IMR-90 (cell line): ENCODE results near the gene SMC5. TPM values are rescaled to one million over a fixed set of nuclear protein-coding genes. Genes with fewer than 3 reads are reported as not detected.

Experiments used
- ATAC-seq: fragments of 200-7000 bp; cut with Tn5 transposase; 2 replicates; pipeline ENCODE4 v1.9.1; 2020; ENCODE audit warnings: low read depth, mild to moderate bottlenecking, moderate library complexity
- BruUV-seq: library from RNA; stranded (reverse); fragments of 400-500 nt; replicated peaks from 2 replicates; lab custom pipeline; 2021; lab: Mats Ljungman, UMichigan
- CTCF ChIA-PET: fragments of 300-600 bp; formaldehyde crosslinking; extraction: SDS; loops from one replicate; lab custom pipeline; 2021; ENCODE audit warnings: antibody characterized with exemption; lab: Yijun Ruan, JAX
- POLR2A ChIA-PET: fragments of 300-600 bp; sonication (Branson Sonifier 250); formaldehyde crosslinking; loops from one replicate; lab custom pipeline; 2022; ENCODE audit warnings: antibody characterized with exemption; ENCODE audit not compliant: unreplicated experiment; lab: Charles Lee
- DNase-seq: peaks from one replicate; pipeline ENCODE4 v3.0.0; 2013
- H2AFZ ChIP-seq: replicated peaks from 2 replicates; pipeline ENCODE3; 2013; ENCODE audit warnings: low read length, mild to moderate bottlenecking; ENCODE audit not compliant: poor library complexity
- H2AK5ac ChIP-seq: 2 replicates; pipeline ENCODE4 v1.6.1; 2013; ENCODE audit warnings: low read depth, low read length, inconsistent platforms
- H2AK9ac ChIP-seq: replicated peaks from 2 replicates; pipeline ENCODE3; 2013; ENCODE audit warnings: mild to moderate bottlenecking, low read depth, low read length, moderate library complexity; ENCODE audit not compliant: poor library complexity
- H2BK120ac ChIP-seq: 2 replicates; pipeline ENCODE4 v1.6.1; 2013; ENCODE audit warnings: low read depth, low read length, inconsistent platforms
- H2BK15ac ChIP-seq: 3 replicates; pipeline ENCODE4 v1.6.1; 2013; ENCODE audit warnings: low read depth, low read length, inconsistent platforms
- H2BK20ac ChIP-seq: 2 replicates; pipeline ENCODE4 v1.6.1; 2013; ENCODE audit warnings: low read depth, mild to moderate bottlenecking, inconsistent platforms, low read length, moderate library complexity
- H2BK5ac ChIP-seq: 2 replicates; pipeline ENCODE4 v1.6.1; 2013; ENCODE audit warnings: mild to moderate bottlenecking, low read depth, low read length, inconsistent platforms; ENCODE audit not compliant: poor library complexity, severe bottlenecking
- H3K14ac ChIP-seq: replicated peaks from 2 replicates; pipeline ENCODE4 v1.6.1; 2013; ENCODE audit warnings: low read depth, low read length, inconsistent platforms
- H3K18ac ChIP-seq: 2 replicates; pipeline ENCODE4 v1.6.1; 2013; ENCODE audit warnings: low read depth, low read length, control low read depth
- H3K23ac ChIP-seq: 2 replicates; pipeline ENCODE4 v1.6.1; 2013; ENCODE audit warnings: low read depth, low read length, inconsistent platforms
- H3K27ac ChIP-seq: 2 replicates; pipeline ENCODE4 v1.5.1; 2013; ENCODE audit warnings: mild to moderate bottlenecking, control low read depth, low read length; ENCODE audit not compliant: insufficient read depth
- H3K27me3 ChIP-seq: 2 replicates; pipeline ENCODE4 v1.6.1; 2013; ENCODE audit warnings: low read length; ENCODE audit not compliant: control insufficient read depth, insufficient read depth
- H3K36me3 ChIP-seq: 2 replicates; pipeline ENCODE4 v1.6.1; 2013; ENCODE audit warnings: low read length, mixed read lengths; ENCODE audit not compliant: control insufficient read depth, insufficient read depth
- H3K4ac ChIP-seq: 2 replicates; pipeline ENCODE4 v1.6.1; 2013; ENCODE audit warnings: low read depth, low read length, inconsistent platforms
- H3K4me1 ChIP-seq: 2 replicates; pipeline ENCODE4 v1.6.1; 2013; ENCODE audit warnings: low read length, mixed read lengths; ENCODE audit not compliant: control insufficient read depth, insufficient read depth
- H3K4me2 ChIP-seq: 2 replicates; pipeline ENCODE4 v1.6.1; 2013; ENCODE audit warnings: low read depth, mild to moderate bottlenecking, control low read depth, low read length, moderate library complexity
- H3K4me3 ChIP-seq: 2 replicates; pipeline ENCODE4 v1.5.1; 2013; ENCODE audit warnings: low read depth, mild to moderate bottlenecking, control low read depth, low read length, moderate library complexity; ENCODE audit not compliant: insufficient read depth
- H3K56ac ChIP-seq: 2 replicates; pipeline ENCODE4 v1.6.1; 2013; ENCODE audit warnings: low read length, inconsistent platforms; ENCODE audit not compliant: insufficient read depth; ENCODE audit errors: extremely low read depth
- H3K79me1 ChIP-seq, 2 experiments: 2 replicates each; pipeline ENCODE4 v1.6.1; 2013; ENCODE audit warnings: low read length in 2 of 2, inconsistent platforms in 1 of 2, low read depth in 1 of 2
- H3K9ac ChIP-seq: 2 replicates; pipeline ENCODE4 v1.6.1; 2013; ENCODE audit warnings: low read depth, low read length, control low read depth
- H3K9me1 ChIP-seq: 2 replicates; pipeline ENCODE4 v1.6.1; 2013; ENCODE audit warnings: low read length, inconsistent platforms; ENCODE audit not compliant: insufficient read depth
- H3K9me3 ChIP-seq: 2 replicates; pipeline ENCODE4 v1.6.1; 2013; ENCODE audit warnings: low read length; ENCODE audit not compliant: control insufficient read depth, insufficient read depth
- H4K20me1 ChIP-seq: 2 replicates; pipeline ENCODE4 v1.6.1; 2013; ENCODE audit warnings: low read length, inconsistent platforms; ENCODE audit not compliant: insufficient read depth
- H4K5ac ChIP-seq: 2 replicates; pipeline ENCODE4 v1.6.1; 2013; ENCODE audit warnings: mild to moderate bottlenecking, low read depth, low read length, control low read depth
- H4K8ac ChIP-seq, 2 experiments: 2 replicates each; pipeline ENCODE4 v1.6.1; 2013; ENCODE audit warnings: low read depth in 2 of 2, low read length in 2 of 2, control low read depth in 1 of 2, inconsistent platforms in 1 of 2
- H4K91ac ChIP-seq: 2 replicates; pipeline ENCODE4 v1.6.1; 2013; ENCODE audit warnings: low read depth, low read length, inconsistent platforms; ENCODE audit not compliant: insufficient read depth
- BHLHE40 ChIP-seq: fragments of 150-350 bp; IDR thresholded peaks from 2 replicates; pipeline ENCODE4 v1.6.1; 2016; ENCODE audit warnings: mild to moderate bottlenecking, low read depth, low read length
- CEBPB ChIP-seq: IDR thresholded peaks from 2 replicates; pipeline ENCODE4 v1.6.1; 2012; ENCODE audit warnings: low read depth, low read length, improper control_type of control experiment
- CHD1 ChIP-seq: IDR thresholded peaks from 2 replicates; pipeline ENCODE4 v1.6.1; 2012; ENCODE audit warnings: low read depth, low read length, improper control_type of control experiment
- FOS ChIP-seq: fragments of 150-350 bp; IDR thresholded peaks from 2 replicates; pipeline ENCODE4 v1.6.1; 2016; ENCODE audit warnings: low read depth, low read length
- MAFK ChIP-seq: IDR thresholded peaks from 2 replicates; pipeline ENCODE4 v1.6.1; 2012; ENCODE audit warnings: low read depth, low read length, improper control_type of control experiment
- MAZ ChIP-seq: IDR thresholded peaks from 2 replicates; pipeline ENCODE4 v1.6.1; 2012; ENCODE audit warnings: low read depth, mild to moderate bottlenecking, low read length, improper control_type of control experiment, moderate library complexity, borderline replicate concordance
- MXI1 ChIP-seq: IDR thresholded peaks from 2 replicates; pipeline ENCODE4 v1.6.1; 2012; ENCODE audit warnings: low read depth, mild to moderate bottlenecking, low read length, moderate library complexity, borderline replicate concordance
- NFE2L2 ChIP-seq: fragments of 150-350 bp; IDR thresholded peaks from 2 replicates; pipeline ENCODE4 v1.6.1; 2016; ENCODE audit warnings: low read depth, mild to moderate bottlenecking, low read length
- POLR2A ChIP-seq: IDR thresholded peaks from 2 replicates; pipeline ENCODE4 v1.6.1; 2012; ENCODE audit warnings: mild to moderate bottlenecking, low read depth, low read length
- RAD21 ChIP-seq: IDR thresholded peaks from 2 replicates; pipeline ENCODE4 v1.6.1; 2012; ENCODE audit warnings: low read length, improper control_type of control experiment
- RCOR1 ChIP-seq: IDR thresholded peaks from 2 replicates; pipeline ENCODE4 v1.6.1; 2012; ENCODE audit warnings: mild to moderate bottlenecking, low read length, improper control_type of control experiment; ENCODE audit not compliant: insufficient replicate concordance
- RFX5 ChIP-seq: IDR thresholded peaks from 2 replicates; pipeline ENCODE4 v1.8.0; 2012; ENCODE audit warnings: low read depth, mild to moderate bottlenecking, low read length, moderate library complexity
- SMC3 ChIP-seq: fragments of 150-350 bp; IDR thresholded peaks from 2 replicates; pipeline ENCODE4 v1.6.1; 2016; ENCODE audit warnings: low read depth, mild to moderate bottlenecking, antibody characterized with exemption, low read length, moderate library complexity
- USF2 ChIP-seq: fragments of 150-350 bp; IDR thresholded peaks from 2 replicates; pipeline ENCODE4 v1.6.1; 2017; ENCODE audit warnings: mild to moderate bottlenecking, antibody characterized with exemption, low read length, low read depth
- WGBS, 2 experiments: methylation state at CpG; one replicate each; pipeline versions ENCODE4 v1.1.5 to v1.1.7; 2013; ENCODE audit warnings: missing lambda C conversion rate in 2 of 2; ENCODE audit not compliant: insufficient read length in 1 of 2; ENCODE audit errors: extremely low coverage in 2 of 2; 5-methylcytosine and 5-hydroxymethylcytosine counted together
- dilution Hi-C: fragments of 300-500 bp; cut with HindIII; formaldehyde crosslinking; loops from one replicate; pipeline ENCODE4 v1.14.3; 2018; ENCODE audit warnings: low sequenced_read_pairs; ENCODE audit not compliant: unreplicated experiment
- in situ Hi-C: fragments of 300-500 bp; cut with MboI; formaldehyde crosslinking; loops from 3 replicates; pipeline ENCODE4 v1.14.3; 2019; ENCODE audit warnings: low sequenced_read_pairs, inconsistent platforms, mixed read lengths
- intact Hi-C: fragments of 100-400 bp; cut with micrococcal nuclease; formaldehyde crosslinking; loops from 2 replicates; pipeline ENCODE4 v1.10.0; 2022
- polyA plus RNA-seq, 3 experiments: library from polyadenylated mRNA; depleted of rRNA; stranded (reverse); fragments of >200 nt; gene quantifications; 2 replicates each; pipeline ENCODE4 v1.2.3, GENCODE V29; 2012; ENCODE audit warnings: low replicate concordance in 1 of 3
- total RNA-seq: library from RNA; depleted of rRNA; stranded (reverse); fragments of >200 nt; gene quantifications from 2 replicates; pipeline ENCODE4 v1.2.3, GENCODE V29; 2012
- TF ChIP-seq, protein P1 (sequence below): fragments of 150-350 bp; IDR thresholded peaks from 2 replicates; pipeline ENCODE4 v1.6.1; 2016; ENCODE audit warnings: low read depth, mild to moderate bottlenecking, low read length, moderate library complexity, borderline replicate concordance
- TF ChIP-seq, protein P2 (sequence below): conservative IDR thresholded peaks from 2 replicates; pipeline ENCODE4 v1.5.1; 2012; ENCODE audit warnings: mild to moderate bottlenecking, low read depth, low read length, improper control_type of control experiment

SMC5 gene
- total and polyA plus RNA-seq, 2 of the 4 experiments (the other 2 are of a cell fraction) = 12.0 to 13.3 TPM

DNA sequence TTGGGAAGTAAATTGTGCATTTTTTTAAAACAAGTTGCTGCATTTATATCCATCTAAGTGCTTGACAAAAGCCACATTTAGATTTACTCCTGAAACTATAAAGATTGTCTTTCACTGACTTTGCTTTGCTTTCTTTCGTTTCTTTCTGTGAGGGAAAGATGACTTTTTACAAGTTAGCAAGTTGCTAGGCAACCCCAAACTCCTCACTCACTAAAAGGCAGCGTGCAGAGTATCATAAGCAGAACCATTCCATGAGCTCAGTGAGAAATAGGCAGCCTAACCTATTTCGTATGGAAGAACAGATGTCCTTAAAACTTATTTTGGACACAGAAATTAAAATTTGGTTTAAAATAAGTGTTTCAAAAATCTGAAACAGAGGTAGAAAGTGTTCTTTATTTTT lies 126.6 kb downstream of the SMC5 start:
- dilution Hi-C loops (no loop called here), intact Hi-C loops (no loop called here), in situ Hi-C loops (no loop called here)
- no peak overlapping the region for H3K18ac ChIP-seq
- no peak overlapping the region for H2BK15ac ChIP-seq
- H3K9me3 ChIP-seq = no peaks in the 10 kb centered on the region
- DNase-seq (no peak), ATAC-seq (no peak)
- H3K4me3 ChIP-seq = no peak overlapping the region
- no peak overlapping the region for H3K56ac ChIP-seq
- no peak overlapping the region for H2AK9ac ChIP-seq
- no peaks in the 10 kb centered on the region for H3K27me3 ChIP-seq
- H3K14ac ChIP-seq = no peak overlapping the region
- no peak overlapping the region for H3K4ac ChIP-seq
- H3K23ac ChIP-seq = no peak overlapping the region
- no peak overlapping the region for H2BK5ac ChIP-seq
- H4K91ac ChIP-seq = no peak overlapping the region
- TF ChIP-seq, protein P1, sequence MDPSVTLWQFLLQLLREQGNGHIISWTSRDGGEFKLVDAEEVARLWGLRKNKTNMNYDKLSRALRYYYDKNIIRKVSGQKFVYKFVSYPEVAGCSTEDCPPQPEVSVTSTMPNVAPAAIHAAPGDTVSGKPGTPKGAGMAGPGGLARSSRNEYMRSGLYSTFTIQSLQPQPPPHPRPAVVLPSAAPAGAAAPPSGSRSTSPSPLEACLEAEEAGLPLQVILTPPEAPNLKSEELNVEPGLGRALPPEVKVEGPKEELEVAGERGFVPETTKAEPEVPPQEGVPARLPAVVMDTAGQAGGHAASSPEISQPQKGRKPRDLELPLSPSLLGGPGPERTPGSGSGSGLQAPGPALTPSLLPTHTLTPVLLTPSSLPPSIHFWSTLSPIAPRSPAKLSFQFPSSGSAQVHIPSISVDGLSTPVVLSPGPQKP = no peak
- TF ChIP-seq MXI1 (no peak), BHLHE40 (no peak), NFE2L2 (no peak), USF2 (no peak), POLR2A (no peak), RCOR1 (no peak), RAD21 (no peak), CHD1 (no peak), MAZ (no peak), MAFK (no peak), FOS (no peak), RFX5 (no peak), SMC3 (no peak), CEBPB (no peak)
- TF ChIP-seq, protein P2, sequence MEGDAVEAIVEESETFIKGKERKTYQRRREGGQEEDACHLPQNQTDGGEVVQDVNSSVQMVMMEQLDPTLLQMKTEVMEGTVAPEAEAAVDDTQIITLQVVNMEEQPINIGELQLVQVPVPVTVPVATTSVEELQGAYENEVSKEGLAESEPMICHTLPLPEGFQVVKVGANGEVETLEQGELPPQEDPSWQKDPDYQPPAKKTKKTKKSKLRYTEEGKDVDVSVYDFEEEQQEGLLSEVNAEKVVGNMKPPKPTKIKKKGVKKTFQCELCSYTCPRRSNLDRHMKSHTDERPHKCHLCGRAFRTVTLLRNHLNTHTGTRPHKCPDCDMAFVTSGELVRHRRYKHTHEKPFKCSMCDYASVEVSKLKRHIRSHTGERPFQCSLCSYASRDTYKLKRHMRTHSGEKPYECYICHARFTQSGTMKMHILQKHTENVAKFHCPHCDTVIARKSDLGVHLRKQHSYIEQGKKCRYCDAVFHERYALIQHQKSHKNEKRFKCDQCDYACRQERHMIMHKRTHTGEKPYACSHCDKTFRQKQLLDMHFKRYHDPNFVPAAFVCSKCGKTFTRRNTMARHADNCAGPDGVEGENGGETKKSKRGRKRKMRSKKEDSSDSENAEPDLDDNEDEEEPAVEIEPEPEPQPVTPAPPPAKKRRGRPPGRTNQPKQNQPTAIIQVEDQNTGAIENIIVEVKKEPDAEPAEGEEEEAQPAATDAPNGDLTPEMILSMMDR = no peak
- BruUV-seq = no TSS peak
- no peak overlapping the region for H3K9ac ChIP-seq
- H2AFZ ChIP-seq = no peak overlapping the region
- no peak overlapping the region for H3K27ac ChIP-seq
- no peak overlapping the region for H2AK5ac ChIP-seq
- peaks cover 33% of the 10 kb centered on the region for H4K20me1 ChIP-seq
- H4K8ac ChIP-seq = no peak overlapping the region
- WGBS, 2 experiments = no CpG with 5 or more reads among the region's 3 CpGs
- no peak overlapping the region for H3K4me2 ChIP-seq
- CTCF ChIA-PET = no interaction called here
- peaks cover 6% of the 10 kb centered on the region; the same call in 1 of the 2 replicates for H3K4me1 ChIP-seq
- POLR2A ChIA-PET = no interaction called here
- H4K5ac ChIP-seq = no peak overlapping the region
- peaks cover 22% of the 10 kb centered on the region for H3K36me3 ChIP-seq
- no peak overlapping the region for H2BK20ac ChIP-seq
- peaks cover 14 to 43% of the 10 kb centered on the region in 2 experiments; a peak in 3 of 4 replicates for H3K79me1 ChIP-seq
- H2BK120ac ChIP-seq = no peak overlapping the region
- H3K9me1 ChIP-seq = peaks cover 8% of the 10 kb centered on the region
